Neural cell (in vitro differentiated cells): Measurements from ENCODE around the gene ANKRD44. TPM values are rescaled to one million over a fixed set of nuclear protein-coding genes. Genes with fewer than 3 reads are reported as not detected.

Experiments used
- H2AFZ ChIP-seq: fragments of 200-600, 300-800 bp; sonication (generic), shearing (Covaris generic); 2 replicates; pipeline ENCODE4 v1.6.0; 2014; ENCODE audit warnings: low read depth, mild to moderate bottlenecking, antibody characterized with exemption, low read length, moderate library complexity
- H3F3A ChIP-seq: fragments of 200-600 bp; shearing (Covaris generic); 2 replicates; pipeline ENCODE4 v1.6.1; 2016; ENCODE audit warnings: mild to moderate bottlenecking, moderate library complexity, mixed read lengths, antibody characterized with exemption, low read length; ENCODE audit not compliant: insufficient read depth, poor library complexity, severe bottlenecking
- H3K27ac ChIP-seq: fragments of 200-600, 300-800 bp; sonication (generic), shearing (Covaris generic); 2 replicates; pipeline ENCODE4 v1.5.1; 2014; ENCODE audit warnings: mild to moderate bottlenecking, low read length, moderate library complexity
- H3K27me3 ChIP-seq: fragments of 300-800, 200-600 bp; sonication (generic), shearing (Covaris generic); 2 replicates; pipeline ENCODE4 v1.6.0; 2014; ENCODE audit warnings: mild to moderate bottlenecking, low read depth, low read length, moderate library complexity; ENCODE audit not compliant: insufficient read depth
- H3K36me3 ChIP-seq: fragments of 300-800, 200-600 bp; sonication (generic), shearing (Covaris generic); 2 replicates; pipeline ENCODE4 v1.5.1; 2014; ENCODE audit warnings: mild to moderate bottlenecking, antibody characterized with exemption, low read length, moderate library complexity; ENCODE audit not compliant: insufficient read depth
- H3K4me2 ChIP-seq: fragments of 300-800, 200-600 bp; sonication (generic), shearing (Covaris generic); 2 replicates; pipeline ENCODE4 v1.6.0; 2014; ENCODE audit warnings: mild to moderate bottlenecking, low read length
- H3K4me3 ChIP-seq: fragments of 300-800, 200-600 bp; sonication (generic), shearing (Covaris generic); 2 replicates; pipeline ENCODE4 v1.5.1; 2014; ENCODE audit warnings: mild to moderate bottlenecking, low read length, moderate library complexity
- H3K79me2 ChIP-seq: fragments of 200-600 bp; shearing (Covaris generic); replicated peaks from 2 replicates; pipeline ENCODE4 v1.6.0; 2014; ENCODE audit warnings: mild to moderate bottlenecking, low read length, moderate library complexity; ENCODE audit not compliant: insufficient read depth
- H3K9ac ChIP-seq: fragments of 300-800, 200-600 bp; sonication (generic), shearing (Covaris generic); 2 replicates; pipeline ENCODE4 v1.6.1; 2016; ENCODE audit warnings: mild to moderate bottlenecking, low read length, mixed read lengths
- H3K9me2 ChIP-seq: fragments of 200-600 bp; shearing (Covaris generic); 2 replicates; pipeline ENCODE4 v1.6.1; 2016; ENCODE audit warnings: mild to moderate bottlenecking, low read length, mixed read lengths; ENCODE audit not compliant: insufficient read depth
- H3K9me3 ChIP-seq: fragments of 200-600, 300-800 bp; sonication (generic), shearing (Covaris generic); 2 replicates; pipeline ENCODE4 v1.6.1; 2016; ENCODE audit warnings: mild to moderate bottlenecking, mixed run types, low read length, moderate library complexity, mixed read lengths
- H4K20me1 ChIP-seq: fragments of 200-600 bp; shearing (Covaris generic); 2 replicates; pipeline ENCODE4 v1.6.1; 2016; ENCODE audit warnings: mild to moderate bottlenecking, mixed run types; ENCODE audit not compliant: insufficient read depth
- CTCF ChIP-seq: fragments of 450-650 bp; IDR thresholded peaks from 2 replicates; pipeline ENCODE4 v1.5.1; 2014; ENCODE audit warnings: antibody characterized with exemption, mild to moderate bottlenecking, moderate library complexity; ENCODE audit not compliant: poor library complexity, severe bottlenecking
- EP300 ChIP-seq: fragments of 450-650 bp; conservative IDR thresholded peaks from 2 replicates; pipeline ENCODE4 v1.6.1; 2014; ENCODE audit warnings: antibody characterized with exemption, mild to moderate bottlenecking, moderate library complexity; ENCODE audit not compliant: poor library complexity, severe bottlenecking
- EZH2 ChIP-seq: fragments of 200-600, 300-800 bp; shearing (Covaris generic), sonication (generic); IDR thresholded peaks from 2 replicates; pipeline ENCODE4 v1.6.1; 2014; ENCODE audit warnings: antibody characterized with exemption, low read length, borderline replicate concordance, mild to moderate bottlenecking; ENCODE audit not compliant: insufficient read depth, poor library complexity, severe bottlenecking
- MXI1 ChIP-seq: fragments of 450-650 bp; conservative IDR thresholded peaks from 2 replicates; pipeline ENCODE4 v1.6.1; 2014; ENCODE audit warnings: antibody characterized with exemption, mild to moderate bottlenecking; ENCODE audit not compliant: poor library complexity, severe bottlenecking
- POLR2AphosphoS5 ChIP-seq: IDR thresholded peaks from 2 replicates; pipeline ENCODE4 v1.6.1; 2012
- RAD21 ChIP-seq: fragments of 450-650 bp; conservative IDR thresholded peaks from 2 replicates; pipeline ENCODE4 v1.6.1; 2014; ENCODE audit warnings: antibody characterized with exemption, mild to moderate bottlenecking, moderate library complexity
- REST ChIP-seq: IDR thresholded peaks from 2 replicates; pipeline ENCODE4 v1.6.1; 2012; ENCODE audit warnings: borderline replicate concordance
- SMC3 ChIP-seq: fragments of 450-650 bp; conservative IDR thresholded peaks from 2 replicates; pipeline ENCODE4 v1.6.1; 2014; ENCODE audit warnings: antibody characterized with exemption, mild to moderate bottlenecking, moderate library complexity; ENCODE audit not compliant: poor library complexity
- TAF1 ChIP-seq: IDR thresholded peaks from 2 replicates; pipeline ENCODE4 v1.6.1; 2012; ENCODE audit warnings: low read depth
- polyA plus RNA-seq: library from polyadenylated mRNA; depleted of rRNA; stranded (reverse); fragments of >200 nt; gene quantifications from 2 replicates; pipeline ENCODE4 v1.2.3, GENCODE V29; 2014

Gene ANKRD44
- polyA plus RNA-seq, 1 donor from 2014 or later: 94.3 TPM

- no peaks in the 10 kb centered on the region for H3K9me2 ChIP-seq
- H3K4me3 ChIP-seq: no peak overlapping the region
- no peaks in the 10 kb centered on the region for H3K79me2 ChIP-seq
- no peaks in the 10 kb centered on the region for H3F3A ChIP-seq
- no peak overlapping the region for H3K4me2 ChIP-seq
- H2AFZ ChIP-seq: no peak overlapping the region
- H3K27ac ChIP-seq: no peak overlapping the region
- H4K20me1 ChIP-seq: no peaks in the 10 kb centered on the region
- no peaks in the 10 kb centered on the region for H3K9me3 ChIP-seq
- TF ChIP-seq REST (no peak), EZH2 (no peak)
- no peak overlapping the region for H3K9ac ChIP-seq
- no peaks in the 10 kb centered on the region for H3K36me3 ChIP-seq
- no peaks in the 10 kb centered on the region for H3K27me3 ChIP-seq
Observed at GRCh38 chr2:197327073-197327471, 16.5 kb upstream of the ANKRD44 start.

- Histone ChIP-seq H3K27me3 (no peaks in the 10 kb centered on the region), H3K9me3 (no peaks in the 10 kb centered on the region)
Observed at GRCh38 chr2:197324801-197325200, 14.2 kb upstream of the ANKRD44 start.

More at GRCh38 chr2:197324801-197325200, 14.2 kb upstream of the ANKRD44 start:
- H4K20me1 ChIP-seq: no peaks in the 10 kb centered on the region
- no peak overlapping the region for H3K4me2 ChIP-seq
- no peaks in the 10 kb centered on the region for H3K9me2 ChIP-seq
- H3K79me2 ChIP-seq: no peaks in the 10 kb centered on the region
- no peak overlapping the region for H3K4me3 ChIP-seq
- no peak overlapping the region for H2AFZ ChIP-seq
- H3F3A ChIP-seq: no peaks in the 10 kb centered on the region
- H3K36me3 ChIP-seq: no peaks in the 10 kb centered on the region
- H3K9ac ChIP-seq: no peak overlapping the region
- TF ChIP-seq POLR2AphosphoS5 (no peak), EP300 (no peak), REST (no peak), CTCF (no peak), MXI1 (no peak), EZH2 (no peak), TAF1 (no peak), RAD21 (no peak), SMC3 (no peak)
- H3K27ac ChIP-seq: no peak overlapping the region
